ENCODE results near the gene CMTM6. TPM values are rescaled to one million over a fixed set of nuclear protein-coding genes. Genes with fewer than 3 reads are reported as not detected.

Gene CMTM6
- total RNA-seq, 1 donor from 2014 or later, result 70.2 TPM

DNA sequence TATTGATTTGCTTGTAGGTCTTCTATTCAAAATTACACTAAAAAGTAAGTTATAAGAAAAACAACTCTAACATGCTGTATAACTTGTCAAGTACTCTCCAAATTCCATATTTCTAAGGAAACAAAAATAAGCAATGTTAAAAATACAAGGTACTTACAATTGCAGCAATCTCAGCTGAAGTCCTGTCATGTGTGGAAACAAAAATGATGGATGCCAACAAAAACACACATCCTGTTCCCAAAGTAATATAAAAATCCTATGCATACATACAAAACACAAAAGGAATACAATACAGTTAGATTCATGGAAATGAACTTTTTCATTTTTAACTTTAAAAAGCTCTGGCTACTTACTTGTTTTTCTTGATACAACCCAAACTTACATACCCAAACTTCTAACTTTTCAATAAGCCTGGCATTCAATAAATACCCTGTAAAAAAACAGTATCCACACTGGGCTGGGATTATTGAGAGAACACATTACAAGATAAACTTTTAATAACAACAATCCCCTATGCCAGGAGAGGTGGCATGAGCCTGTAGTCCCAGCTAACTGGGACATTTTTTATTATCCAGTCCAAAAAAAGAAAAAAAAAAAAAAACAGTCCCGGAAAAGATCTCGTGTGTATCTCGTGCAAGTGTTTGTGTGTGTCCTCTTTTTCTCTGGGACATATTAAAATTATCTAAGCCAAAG lies 14.7 kb downstream of the CMTM6 start:
- no peak for DNase-seq (ENCODE audit: low spot score)
- Mint-ChIP-seq H3K27ac (no peak overlapping the region), H3K36me3 (peaks cover 4% of the 10 kb centered on the region), H3K4me3 (no peak overlapping the region), H3K4me1 (no peaks in the 10 kb centered on the region), H3K9me3 (no peaks in the 10 kb centered on the region), H3K27me3 (ENCODE audit: insufficient read depth, low read depth) (no peaks in the 10 kb centered on the region)
- Histone ChIP-seq H2AFZ (replicated peaks) (no peak overlapping the region), H3K27ac (no peak overlapping the region), H3K4me1 (no peaks in the 10 kb centered on the region), H3K9me3 (ENCODE audit: low read depth) (no peaks in the 10 kb centered on the region), H3K79me2 (ENCODE audit: low read depth) (peaks cover 7% of the 10 kb centered on the region), H3K4me3 (no peak overlapping the region), H3K9ac (no peak overlapping the region), H3K36me3 (no peaks in the 10 kb centered on the region), H3K4me2 (no peak overlapping the region), H3K27me3 (no peaks in the 10 kb centered on the region), H3F3A (ENCODE audit: low read depth) (no peaks in the 10 kb centered on the region), H4K20me1 (ENCODE audit: low read depth) (peaks cover 7% of the 10 kb centered on the region)
- TF ChIP-seq EZH2 (IDR thresholded peaks at IDR 0.05) (no peak), EZH2phosphoT487 (IDR thresholded peaks at IDR 0.05) (no peak), CTCF (IDR thresholded peaks at IDR 0.05) (no peak)

DNA sequence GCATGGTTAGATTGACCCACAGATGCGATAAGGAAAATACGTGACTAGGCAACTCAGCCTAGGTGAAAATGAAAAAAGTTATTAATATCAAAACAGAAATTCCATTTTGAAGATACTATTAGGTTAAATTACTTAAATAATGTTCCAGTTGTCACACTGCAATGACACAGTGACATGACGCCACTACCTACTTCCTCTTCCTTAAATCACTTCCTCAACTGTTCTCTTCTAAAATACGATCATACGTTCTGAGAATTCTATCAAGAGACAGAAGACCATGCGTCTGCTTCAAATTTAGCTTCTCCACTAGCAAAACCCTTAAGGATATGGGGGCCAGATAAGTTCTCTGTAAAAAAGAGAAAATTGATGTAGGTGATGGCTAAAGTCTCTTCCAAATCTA lies 18.2 kb downstream of the CMTM6 start:
- no peaks in the 10 kb centered on the region for H3K27me3 Mint-ChIP-seq (ENCODE audit: insufficient read depth, low read depth)
- no peak overlapping the region for H3K4me3 Mint-ChIP-seq
- TF ChIP-seq EZH2 (IDR thresholded peaks at IDR 0.05), result no peak
- no peak for TF ChIP-seq CTCF (IDR thresholded peaks at IDR 0.05)
- no peak for TF ChIP-seq EZH2phosphoT487 (IDR thresholded peaks at IDR 0.05)
- peaks cover 18% of the 10 kb centered on the region for H3K36me3 Mint-ChIP-seq
- no peak for DNase-seq (ENCODE audit: low spot score)
- Histone ChIP-seq H3K4me3 (no peak overlapping the region), H2AFZ (replicated peaks) (no peak overlapping the region), H3K9me3 (ENCODE audit: low read depth) (no peaks in the 10 kb centered on the region), H3K4me1 (no peaks in the 10 kb centered on the region), H3F3A (ENCODE audit: low read depth) (no peaks in the 10 kb centered on the region), H3K27me3 (no peaks in the 10 kb centered on the region), H3K79me2 (ENCODE audit: low read depth) (no peaks in the 10 kb centered on the region), H3K27ac (no peak overlapping the region), H3K9ac (no peak overlapping the region), H3K4me2 (no peak overlapping the region), H4K20me1 (ENCODE audit: low read depth) (no peaks in the 10 kb centered on the region), H3K36me3 (no peaks in the 10 kb centered on the region)
- H3K4me1 Mint-ChIP-seq, result no peaks in the 10 kb centered on the region
- no peak overlapping the region for H3K27ac Mint-ChIP-seq
- no peaks in the 10 kb centered on the region for H3K9me3 Mint-ChIP-seq

DNA sequence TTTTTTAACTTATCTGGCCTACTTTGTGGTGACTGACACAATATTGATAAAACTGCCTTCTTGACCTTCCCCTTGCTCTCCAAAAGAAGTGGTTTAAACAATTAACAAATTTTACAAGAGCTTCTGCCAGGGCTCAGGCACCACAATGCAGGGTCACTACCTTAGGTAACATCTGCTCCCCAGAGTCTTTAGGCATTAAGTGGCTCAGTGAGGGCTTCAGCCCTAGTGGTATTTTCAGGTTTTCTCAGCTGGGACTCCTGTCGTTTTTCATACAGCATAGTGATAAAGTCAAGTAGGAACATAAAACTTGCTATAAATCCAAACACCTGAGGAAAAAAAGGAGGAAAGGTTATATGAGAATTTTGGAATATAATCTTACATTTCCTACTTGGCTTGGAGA lies 18.9 kb downstream of the CMTM6 start:
- Mint-ChIP-seq H3K36me3 (peaks cover 20% of the 10 kb centered on the region), H3K4me3 (no peak overlapping the region), H3K9me3 (no peaks in the 10 kb centered on the region), H3K27ac (no peak overlapping the region), H3K27me3 (ENCODE audit: insufficient read depth, low read depth) (no peaks in the 10 kb centered on the region), H3K4me1 (no peaks in the 10 kb centered on the region)
- H3F3A ChIP-seq (ENCODE audit: low read depth), result no peaks in the 10 kb centered on the region
- H3K9ac ChIP-seq, result no peak overlapping the region
- no peak overlapping the region for H2AFZ ChIP-seq (replicated peaks)
- no peaks in the 10 kb centered on the region for H3K36me3 ChIP-seq
- no peaks in the 10 kb centered on the region for H3K79me2 ChIP-seq (ENCODE audit: low read depth)
- no peaks in the 10 kb centered on the region for H3K4me1 ChIP-seq
- H3K27ac ChIP-seq, result peak overlapping the region; percentile 36
- H3K4me3 ChIP-seq, result no peak overlapping the region
- H3K4me2 ChIP-seq, result no peak overlapping the region
- H3K27me3 ChIP-seq, result no peaks in the 10 kb centered on the region
- no peak for TF ChIP-seq CTCF (IDR thresholded peaks at IDR 0.05)
- TF ChIP-seq EZH2 (IDR thresholded peaks at IDR 0.05), result no peak
- TF ChIP-seq EZH2phosphoT487 (IDR thresholded peaks at IDR 0.05), result no peak
- DNase-seq (ENCODE audit: low spot score), result no peak
- H4K20me1 ChIP-seq (ENCODE audit: low read depth), result no peaks in the 10 kb centered on the region
- no peaks in the 10 kb centered on the region for H3K9me3 ChIP-seq (ENCODE audit: low read depth)
